IPS DF 6.9 (cell line): Measurements from ENCODE around the gene HAND2.

Source experiments
- DNase-seq: peaks from one replicate; pipeline ENCODE4 v3.0.0-alpha.2; 2013; ENCODE audit warnings: low read depth, low spot score
- H3K27ac ChIP-seq: one replicate; pipeline ENCODE4 v1.5.1; 2013; ENCODE audit warnings: low read length, control low read depth
- H3K27me3 ChIP-seq: 2 replicates; pipeline ENCODE4 v1.6.1; 2013; ENCODE audit warnings: mild to moderate bottlenecking, low read length; ENCODE audit not compliant: control insufficient read depth, insufficient read depth
- H3K36me3 ChIP-seq: 2 replicates; pipeline ENCODE4 v1.6.1; 2013; ENCODE audit warnings: low read length; ENCODE audit not compliant: control insufficient read depth, insufficient read depth
- H3K4me1 ChIP-seq: 2 replicates; pipeline ENCODE4 v1.6.1; 2013; ENCODE audit warnings: low read length; ENCODE audit not compliant: control insufficient read depth, insufficient read depth
- H3K4me3 ChIP-seq: 2 replicates; pipeline ENCODE4 v1.5.1; 2013; ENCODE audit warnings: mild to moderate bottlenecking, low read length
- H3K9me3 ChIP-seq: 2 replicates; pipeline ENCODE4 v1.6.1; 2013; ENCODE audit warnings: low read length, inconsistent platforms; ENCODE audit not compliant: control insufficient read depth, insufficient read depth
- WGBS: extraction: QIAGEN DNeasy Blood & Tissue Kit; methylation state at CpG from one replicate; pipeline ENCODE4 v1.1.7; 2013; ENCODE audit warnings: mixed read lengths, missing lambda C conversion rate; ENCODE audit not compliant: insufficient read length, insufficient coverage; 5-methylcytosine and 5-hydroxymethylcytosine counted together

Gene HAND2

DNA sequence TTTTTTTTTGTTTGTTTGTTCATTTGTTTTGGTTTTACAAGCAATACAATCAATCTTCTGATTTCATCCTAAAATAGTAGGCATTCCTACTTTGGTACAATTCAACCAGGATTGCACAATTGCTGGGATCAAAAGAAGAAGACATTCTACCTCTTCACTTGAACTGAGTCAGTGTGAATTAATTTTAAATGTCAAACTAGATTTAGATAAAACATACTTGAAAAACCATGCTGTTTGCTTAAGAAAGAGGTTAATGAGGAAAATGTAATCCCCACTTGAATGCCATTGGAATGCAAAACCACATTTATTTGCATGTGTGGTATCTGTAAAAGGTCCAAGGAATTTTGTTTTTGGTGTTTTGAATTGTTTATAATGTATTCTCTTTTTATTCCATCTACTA lies 40.5 kb downstream of the HAND2 start:
- Histone ChIP-seq H3K9me3 (no peaks in the 10 kb centered on the region), H3K4me3 (no peak overlapping the region), H3K27me3 (peaks cover 3% of the 10 kb centered on the region; the same call in 1 of the 2 replicates), H3K27ac (no peak overlapping the region), H3K4me1 (no peaks in the 10 kb centered on the region; the same call in 1 of the 2 replicates), H3K36me3 (no peaks in the 10 kb centered on the region)
- DNase-seq, result no peak

GRCh38 chr4:173488656-173489055 lies 41.4 kb downstream of the HAND2 start:
- H3K9me3 ChIP-seq, result no peaks in the 10 kb centered on the region
- H3K4me3 ChIP-seq, result no peak overlapping the region
- no peak overlapping the region for H3K27ac ChIP-seq
- H3K27me3 ChIP-seq, result no peaks in the 10 kb centered on the region
- H3K36me3 ChIP-seq, result no peaks in the 10 kb centered on the region
- no peak for DNase-seq
- H3K4me1 ChIP-seq, result no peaks in the 10 kb centered on the region; the same call in 1 of the 2 replicates
- WGBS, result no CpG with 5 or more reads among the region's 1 CpG

DNA sequence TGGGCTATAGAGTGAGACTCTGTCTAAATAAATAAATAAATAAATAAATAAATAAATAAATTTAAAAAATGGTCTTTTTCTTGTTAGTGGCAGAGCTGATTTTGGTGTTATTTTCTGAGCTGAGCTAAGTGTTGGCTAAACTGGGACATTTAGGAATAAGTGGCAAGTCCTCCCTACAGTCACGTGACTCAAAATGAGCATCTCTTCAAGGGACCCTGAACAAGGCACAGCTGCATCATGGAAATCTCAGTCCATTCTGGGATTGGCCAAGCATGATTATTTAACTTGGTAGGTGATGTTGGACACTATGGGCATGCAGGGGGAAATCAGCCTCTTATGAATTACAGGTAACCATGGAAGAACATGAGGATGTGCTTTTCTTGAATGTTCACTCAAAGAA lies 42.0 kb downstream of the HAND2 start:
- no CpG with 5 or more reads among the region's 1 CpG for WGBS
- Histone ChIP-seq H3K27me3 (no peaks in the 10 kb centered on the region), H3K36me3 (no peaks in the 10 kb centered on the region), H3K27ac (no peak overlapping the region), H3K9me3 (no peaks in the 10 kb centered on the region), H3K4me3 (no peak overlapping the region), H3K4me1 (no peaks in the 10 kb centered on the region; the same call in 1 of the 2 replicates)
- DNase-seq, result no peak

- Histone ChIP-seq H3K4me3 (no peak overlapping the region), H3K4me1 (no peaks in the 10 kb centered on the region; the same call in 1 of the 2 replicates), H3K27me3 (no peaks in the 10 kb centered on the region), H3K9me3 (no peaks in the 10 kb centered on the region), H3K36me3 (no peaks in the 10 kb centered on the region), H3K27ac (no peak overlapping the region)
- DNase-seq, result no peak
- no CpG with 5 or more reads among the region's 1 CpG for WGBS
These were observed 43.2 kb downstream of the HAND2 start for GRCh38 chr4:173486714-173487392.

- WGBS, result no CpG with 5 or more reads among the region's 1 CpG
- no peaks in the 10 kb centered on the region for H3K4me1 ChIP-seq
- no peaks in the 10 kb centered on the region for H3K9me3 ChIP-seq
- H3K4me3 ChIP-seq, result no peak overlapping the region
- no peak overlapping the region for H3K27ac ChIP-seq
- DNase-seq, result no peak
- no peaks in the 10 kb centered on the region for H3K36me3 ChIP-seq
- no peaks in the 10 kb centered on the region for H3K27me3 ChIP-seq
These were observed 44.9 kb downstream of the HAND2 start for GRCh38 chr4:173485164-173485563.

- Histone ChIP-seq H3K4me3 (no peak overlapping the region), H3K27ac (no peak overlapping the region), H3K27me3 (no peaks in the 10 kb centered on the region), H3K9me3 (no peaks in the 10 kb centered on the region), H3K4me1 (no peaks in the 10 kb centered on the region), H3K36me3 (no peaks in the 10 kb centered on the region)
- WGBS, result no CpG with 5 or more reads among the region's 1 CpG
- no peak for DNase-seq
These were observed 47.6 kb downstream of the HAND2 start for GRCh38 chr4:173482330-173482931.

GRCh38 chr4:173478913-173479283 lies 51.1 kb downstream of the HAND2 start:
- Histone ChIP-seq H3K27me3 (no peaks in the 10 kb centered on the region), H3K4me3 (no peak overlapping the region), H3K27ac (no peak overlapping the region), H3K36me3 (no peaks in the 10 kb centered on the region), H3K4me1 (no peaks in the 10 kb centered on the region), H3K9me3 (no peaks in the 10 kb centered on the region)
- DNase-seq, result no peak
- WGBS, result no CpG with 5 or more reads among the region's 4 CpGs

GRCh38 chr4:173478201-173478912 lies 51.7 kb downstream of the HAND2 start:
- DNase-seq, result no peak
- H3K36me3 ChIP-seq, result no peaks in the 10 kb centered on the region
- no peaks in the 10 kb centered on the region for H3K4me1 ChIP-seq
- no peaks in the 10 kb centered on the region for H3K27me3 ChIP-seq
- H3K9me3 ChIP-seq, result no peaks in the 10 kb centered on the region
- no CpG with 5 or more reads among the region's 5 CpGs for WGBS
- H3K4me3 ChIP-seq, result no peak overlapping the region
- H3K27ac ChIP-seq, result no peak overlapping the region

DNA sequence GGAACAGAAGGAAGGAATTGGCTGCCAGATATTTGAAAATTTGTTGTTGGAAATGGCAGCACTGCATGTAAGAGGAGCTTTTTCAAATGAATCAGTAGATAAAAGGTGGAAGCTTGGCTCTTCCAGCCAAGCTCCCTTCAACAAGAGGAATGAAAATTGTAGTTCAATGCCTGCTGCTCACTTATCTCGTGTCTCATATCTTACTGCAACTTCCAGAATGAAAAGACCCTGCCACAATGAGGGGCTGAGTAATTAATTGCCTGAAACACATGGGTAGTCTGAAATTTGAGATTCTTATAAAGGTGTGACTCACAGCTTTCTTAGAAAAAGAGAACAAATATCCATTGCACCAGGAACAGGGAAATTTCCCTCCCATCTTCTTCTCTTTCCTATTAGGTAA lies 53.0 kb downstream of the HAND2 start:
- Histone ChIP-seq H3K4me1 (no peaks in the 10 kb centered on the region), H3K9me3 (no peaks in the 10 kb centered on the region), H3K27ac (no peak overlapping the region), H3K4me3 (no peak overlapping the region), H3K27me3 (no peaks in the 10 kb centered on the region), H3K36me3 (no peaks in the 10 kb centered on the region)
- WGBS, result no CpG with 5 or more reads among the region's 1 CpG
- DNase-seq, result no peak
